NCI-H748 (cell line): ENCODE data around the gene EGR1.
"Not testable (repeated sequence)": the region's sequence is repeated elsewhere in the genome, so short reads cannot be mapped to it uniquely, and the experiment has no call there.

Experiments used
- DNase-seq: peaks from one replicate; lab custom pipeline; 2025; ENCODE audit not compliant: unreplicated experiment; lab: John Stamatoyannopoulos, UW

The EGR1 gene

GRCh38 chr5:138506370-138507306, 41.4 kb downstream of the EGR1 start:
- DNase-seq: no peak

GRCh38 chr5:138507485-138507884, 42.2 kb downstream of the EGR1 start:
- DNase-seq: not testable (repeated sequence)

GRCh38 chr5:138508958-138509357, 43.7 kb downstream of the EGR1 start:
- no peak for DNase-seq

- no peak for DNase-seq
Measured at GRCh38 chr5:138514021-138514420, 48.7 kb downstream of the EGR1 start.

GRCh38 chr5:138515556-138516245, 50.4 kb downstream of the EGR1 start:
- DNase-seq: no peak

- DNase-seq: no peak
Measured at GRCh38 chr5:138517437-138517836, 52.2 kb downstream of the EGR1 start.
